ENCODE data around the gene MAST4.

The MAST4 gene

DNA sequence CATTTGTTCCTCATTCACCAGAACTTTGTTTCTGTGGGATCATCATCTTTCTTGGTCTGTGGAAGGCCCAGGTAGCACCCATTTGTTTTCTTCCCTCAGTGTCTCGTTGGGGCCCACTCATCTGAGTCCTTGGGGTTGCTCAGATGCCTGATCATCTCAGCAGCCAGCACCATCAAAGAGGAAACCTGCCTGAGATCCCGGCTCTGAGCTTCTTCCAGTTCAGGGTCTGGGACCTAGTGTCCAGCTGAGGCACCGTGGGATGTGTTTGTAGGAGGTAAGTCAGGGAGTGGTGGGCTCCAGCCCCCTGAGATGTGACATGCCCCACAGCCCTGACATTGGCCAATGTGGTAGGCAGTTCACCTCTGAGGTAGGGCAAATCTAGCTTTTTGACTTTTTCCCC is 609.8 kb downstream of the MAST4 start:
- Histone ChIP-seq H3K4me2 (ENCODE audit: low read length) (peak overlapping the region; percentile 94), H3K4me3 (ENCODE audit: low read length) (peak overlapping the region; percentile 61), H3K27ac (ENCODE audit: low read length) (peak overlapping the region; percentile 97), H3K36me3 (replicated peaks; ENCODE audit: low read depth, low read length) (no peaks in the 10 kb centered on the region), H4K20me1 (ENCODE audit: insufficient read depth, low read length) (no peaks in the 10 kb centered on the region), H3K27me3 (ENCODE audit: low read depth, low read length) (peaks cover 10% of the 10 kb centered on the region), H3K79me2 (ENCODE audit: low read length) (no peaks in the 10 kb centered on the region), H3K9ac (ENCODE audit: low read length) (peak overlapping the region; percentile 80), H3K4me1 (ENCODE audit: low read length) (peaks cover 90% of the 10 kb centered on the region), H3K9me3 (ENCODE audit: insufficient read depth, low read length) (no peaks in the 10 kb centered on the region), H2AFZ (ENCODE audit: low read depth, low read length) (no peak overlapping the region)
- TF ChIP-seq CTCF (IDR thresholded peaks at IDR 0.05; ENCODE audit: low read depth, low read length) (no peak), EZH2phosphoT487 (IDR thresholded peaks at IDR 0.05; ENCODE audit: low read depth) (no peak)

GRCh38 chr5:67206461-67206860 is 610.3 kb downstream of the MAST4 start:
- peak overlapping the region; percentile 80 for H3K9ac ChIP-seq (ENCODE audit: low read length)
- peak overlapping the region; percentile 97 for H3K27ac ChIP-seq (ENCODE audit: low read length)
- no peaks in the 10 kb centered on the region for H3K79me2 ChIP-seq (ENCODE audit: low read length)
- H3K36me3 ChIP-seq (replicated peaks; ENCODE audit: low read depth, low read length) = no peaks in the 10 kb centered on the region
- H3K4me2 ChIP-seq (ENCODE audit: low read length) = peak overlapping the region; percentile 94
- H3K4me1 ChIP-seq (ENCODE audit: low read length) = peaks cover 85% of the 10 kb centered on the region
- H4K20me1 ChIP-seq (ENCODE audit: insufficient read depth, low read length) = no peaks in the 10 kb centered on the region
- H3K4me3 ChIP-seq (ENCODE audit: low read length) = peak overlapping the region; percentile 61
- H3K9me3 ChIP-seq (ENCODE audit: insufficient read depth, low read length) = no peaks in the 10 kb centered on the region
- no peak overlapping the region for H2AFZ ChIP-seq (ENCODE audit: low read depth, low read length)
- H3K27me3 ChIP-seq (ENCODE audit: low read depth, low read length) = peaks cover 7% of the 10 kb centered on the region
- TF ChIP-seq EZH2phosphoT487 (IDR thresholded peaks at IDR 0.05; ENCODE audit: low read depth) (no peak), CTCF (IDR thresholded peaks at IDR 0.05; ENCODE audit: low read depth, low read length) (no peak)

DNA sequence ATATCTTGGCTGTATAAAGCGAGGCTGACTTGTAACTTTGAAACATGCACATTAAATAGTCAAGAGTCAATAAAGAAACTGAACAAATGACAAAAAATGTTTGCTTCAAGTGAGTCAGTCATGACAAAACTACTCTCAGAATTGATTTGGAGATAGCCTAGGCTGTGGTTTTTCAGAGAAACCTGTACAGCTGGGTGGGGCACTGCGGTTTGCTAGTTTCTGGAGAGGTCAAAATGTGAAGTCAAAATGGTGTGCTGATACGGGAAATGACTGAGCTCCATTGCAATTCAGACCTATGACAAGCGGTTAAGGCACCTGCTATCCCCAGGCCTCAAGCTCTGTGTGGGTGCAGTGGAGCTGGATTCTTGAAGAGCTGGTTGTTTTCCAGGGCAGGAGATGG is 610.7 kb downstream of the MAST4 start:
- peak overlapping the region; percentile 42 for H3K4me3 ChIP-seq (ENCODE audit: low read length)
- peaks cover 80% of the 10 kb centered on the region for H3K4me1 ChIP-seq (ENCODE audit: low read length)
- no peaks in the 10 kb centered on the region for H3K79me2 ChIP-seq (ENCODE audit: low read length)
- H3K36me3 ChIP-seq (replicated peaks; ENCODE audit: low read depth, low read length) = no peaks in the 10 kb centered on the region
- TF ChIP-seq CTCF (IDR thresholded peaks at IDR 0.05; ENCODE audit: low read depth, low read length) (no peak), EZH2phosphoT487 (IDR thresholded peaks at IDR 0.05; ENCODE audit: low read depth) (no peak)
- H3K27me3 ChIP-seq (ENCODE audit: low read depth, low read length) = peaks cover 7% of the 10 kb centered on the region
- no peaks in the 10 kb centered on the region for H4K20me1 ChIP-seq (ENCODE audit: insufficient read depth, low read length)
- H2AFZ ChIP-seq (ENCODE audit: low read depth, low read length) = no peak overlapping the region
- H3K27ac ChIP-seq (ENCODE audit: low read length) = peak overlapping the region; percentile 97
- H3K9ac ChIP-seq (ENCODE audit: low read length) = peak overlapping the region; percentile 80; the same call in 1 of the 2 replicates
- H3K9me3 ChIP-seq (ENCODE audit: insufficient read depth, low read length) = no peaks in the 10 kb centered on the region
- H3K4me2 ChIP-seq (ENCODE audit: low read length) = peak overlapping the region; percentile 94

DNA sequence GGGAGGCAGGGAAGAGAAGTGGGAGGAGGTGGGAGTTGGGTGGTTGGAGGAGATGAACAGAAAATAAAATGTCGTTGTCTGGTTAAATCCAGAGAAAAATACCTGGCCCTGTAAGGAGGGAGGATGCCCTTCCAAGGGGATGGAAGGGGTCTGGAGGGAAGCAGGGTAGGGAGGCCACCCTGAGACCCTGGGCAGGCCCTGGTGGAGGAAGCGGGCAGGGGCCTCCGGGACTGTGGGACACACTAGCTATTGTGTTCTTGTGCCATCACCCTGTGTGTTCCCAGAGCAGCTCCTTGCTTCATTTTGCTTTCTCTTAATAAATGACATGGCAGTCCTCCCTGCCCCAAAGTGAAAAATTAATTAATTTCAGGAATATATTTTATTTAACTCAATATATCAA is 612.2 kb downstream of the MAST4 start:
- Histone ChIP-seq H3K9me3 (ENCODE audit: insufficient read depth, low read length) (no peaks in the 10 kb centered on the region), H3K27ac (ENCODE audit: low read length) (no peak overlapping the region), H3K36me3 (replicated peaks; ENCODE audit: low read depth, low read length) (no peaks in the 10 kb centered on the region), H3K4me3 (ENCODE audit: low read length) (no peak overlapping the region), H4K20me1 (ENCODE audit: insufficient read depth, low read length) (no peaks in the 10 kb centered on the region), H2AFZ (ENCODE audit: low read depth, low read length) (no peak overlapping the region), H3K4me2 (ENCODE audit: low read length) (peak overlapping the region; percentile 94), H3K27me3 (ENCODE audit: low read depth, low read length) (peaks cover 7% of the 10 kb centered on the region), H3K4me1 (ENCODE audit: low read length) (peaks cover 65% of the 10 kb centered on the region), H3K9ac (ENCODE audit: low read length) (peak overlapping the region; percentile 22; the same call in 1 of the 2 replicates), H3K79me2 (ENCODE audit: low read length) (no peaks in the 10 kb centered on the region)
- TF ChIP-seq EZH2phosphoT487 (IDR thresholded peaks at IDR 0.05; ENCODE audit: low read depth) (no peak), CTCF (IDR thresholded peaks at IDR 0.05; ENCODE audit: low read depth, low read length) (no peak)

All from OCI-LY3 (cell line).